GM19452 (cell line): ENCODE results near the gene REXO5.
"Not testable (repeated sequence)": the region's sequence is repeated elsewhere in the genome, so short reads cannot be mapped to it uniquely, and the experiment has no call there.

Source experiments
- ATAC-seq: cut with Tn5 transposase; IDR thresholded peaks from one replicate; pipeline ENCODE4 v1.9.1; 2021; ENCODE audit not compliant: unreplicated experiment

The REXO5 gene

DNA sequence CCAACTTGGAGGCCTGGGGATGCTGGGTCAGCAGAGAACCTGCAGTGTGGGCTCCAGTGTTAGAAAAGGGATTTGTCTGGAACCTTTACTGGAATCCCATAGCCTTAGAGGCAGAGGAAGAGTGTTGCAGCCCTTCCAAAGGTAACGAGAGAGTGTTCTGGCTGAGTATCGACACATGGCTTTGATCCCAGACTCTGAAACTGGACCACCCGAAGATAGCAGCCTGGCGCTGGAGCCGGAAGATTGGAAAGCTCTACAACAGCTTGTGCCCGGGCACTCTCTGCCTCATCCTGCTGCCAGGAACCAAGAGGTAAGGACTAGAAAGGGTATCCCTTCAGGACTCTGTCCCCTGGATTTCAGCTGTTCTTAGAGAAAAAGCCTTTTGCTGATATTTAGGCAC, 39.7 kb downstream of the REXO5 start:
- ATAC-seq: no peak

GRCh38 chr16:20846551-20846950, 40.2 kb downstream of the REXO5 start:
- no peak for ATAC-seq

GRCh38 chr16:20847550-20847949, 41.2 kb downstream of the REXO5 start:
- ATAC-seq: no peak

DNA sequence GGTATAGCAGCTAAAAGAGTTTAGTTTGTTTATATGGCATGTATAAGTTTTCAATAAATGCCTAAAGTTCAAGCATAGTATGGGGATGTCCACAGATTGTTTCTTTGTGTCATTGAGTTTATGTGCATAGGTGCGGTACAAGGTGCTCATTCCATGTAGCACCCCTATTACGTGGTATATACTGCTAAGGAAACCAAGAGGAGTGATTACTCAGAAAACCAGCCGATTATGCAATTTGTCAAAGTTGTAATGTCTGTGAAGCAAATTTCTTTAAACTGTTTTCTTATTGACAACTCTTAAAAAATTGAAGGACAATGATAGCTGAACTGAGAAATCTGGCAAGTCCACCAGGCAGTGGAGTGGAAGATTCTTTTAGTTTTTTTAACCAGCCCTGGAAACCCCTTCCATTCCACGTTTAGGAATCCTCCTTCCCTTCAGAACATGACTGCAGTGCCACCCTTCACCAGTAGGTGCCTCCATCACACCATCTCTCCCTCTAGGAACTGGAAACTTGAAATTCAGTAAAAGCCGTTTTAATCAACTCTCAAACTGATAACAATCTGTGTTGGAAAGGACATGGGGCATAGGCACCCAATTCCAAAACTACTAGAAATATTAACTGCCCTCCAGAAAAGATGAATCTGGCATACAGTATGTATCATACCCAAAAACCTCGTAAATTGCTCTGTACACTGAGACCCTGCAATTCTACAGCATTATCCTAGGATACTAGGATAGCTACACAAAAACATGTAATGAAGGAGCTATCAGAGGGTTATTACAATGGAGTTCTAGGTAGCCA, 43.5 kb downstream of the REXO5 start:
- ATAC-seq: no peak

DNA sequence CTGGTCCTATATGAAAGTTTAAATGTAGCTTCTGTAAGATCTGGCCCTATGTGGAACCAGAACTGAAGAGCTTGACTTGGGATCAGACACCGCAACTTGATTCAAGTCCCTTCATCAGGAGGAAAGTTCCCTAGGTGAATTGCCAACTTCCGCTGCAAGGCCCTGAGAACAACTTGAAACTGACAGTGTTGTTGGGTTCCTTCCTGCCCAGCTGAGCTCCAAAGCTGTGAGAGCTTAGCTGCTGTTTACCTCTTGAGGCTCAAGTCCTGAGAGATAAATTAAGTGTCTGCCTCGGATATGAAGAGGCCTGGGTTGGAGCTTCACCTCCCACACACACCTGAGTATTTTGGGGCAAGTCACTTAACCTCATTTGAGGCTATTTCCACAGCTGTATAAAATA, 44.7 kb downstream of the REXO5 start:
- no peak for ATAC-seq

DNA sequence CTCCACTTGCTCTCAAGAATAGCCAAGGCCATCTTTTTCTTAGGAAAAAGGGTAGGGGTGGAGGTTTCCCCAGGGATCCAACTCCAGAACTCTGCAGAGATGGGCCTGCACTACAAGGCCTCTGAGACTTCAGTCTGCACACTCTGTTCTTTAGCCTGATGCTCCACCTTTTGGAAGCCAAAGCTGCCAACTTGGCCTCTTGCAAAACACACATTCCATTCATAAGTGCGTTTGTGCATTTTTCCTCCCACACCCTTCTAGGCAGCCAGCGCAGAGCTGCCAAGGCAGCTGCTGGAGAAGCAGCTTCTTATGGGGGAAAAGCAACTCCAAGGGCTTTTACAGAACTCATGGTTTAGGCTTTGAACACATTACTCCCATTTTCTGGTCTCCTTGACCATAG, 45.3 kb downstream of the REXO5 start:
- no peak for ATAC-seq

- no peak for ATAC-seq
These were observed 46.8 kb downstream of the REXO5 start for GRCh38 chr16:20853143-20853542.

- no peak for ATAC-seq
These were observed 47.8 kb downstream of the REXO5 start for GRCh38 chr16:20853981-20854620.

GRCh38 chr16:20854963-20855362, 48.6 kb downstream of the REXO5 start:
- no peak for ATAC-seq

DNA sequence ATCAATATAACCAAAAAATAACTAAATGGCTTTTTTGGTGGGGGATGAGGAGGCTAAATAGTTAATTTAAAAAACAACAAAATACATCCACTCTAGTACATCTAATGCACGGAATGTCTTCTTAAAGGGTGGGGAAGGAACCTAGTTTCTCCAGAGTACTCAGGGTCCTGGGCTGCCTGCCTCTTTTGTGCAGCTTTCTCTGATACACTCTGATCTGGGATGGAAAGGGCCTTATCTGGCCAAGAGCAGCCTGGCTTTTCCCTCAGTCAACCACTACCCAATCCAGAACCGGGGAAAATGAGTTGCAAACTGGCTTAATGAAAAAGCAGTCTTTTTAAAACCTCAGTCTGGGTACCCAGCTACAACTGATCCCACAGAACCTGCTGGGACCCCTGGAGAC, 51.0 kb downstream of the REXO5 start:
- ATAC-seq: no peak

GRCh38 chr16:20859229-20859628, 52.9 kb downstream of the REXO5 start:
- ATAC-seq: no peak

- no peak for ATAC-seq
These were observed 53.4 kb downstream of the REXO5 start for GRCh38 chr16:20859699-20860098.

DNA sequence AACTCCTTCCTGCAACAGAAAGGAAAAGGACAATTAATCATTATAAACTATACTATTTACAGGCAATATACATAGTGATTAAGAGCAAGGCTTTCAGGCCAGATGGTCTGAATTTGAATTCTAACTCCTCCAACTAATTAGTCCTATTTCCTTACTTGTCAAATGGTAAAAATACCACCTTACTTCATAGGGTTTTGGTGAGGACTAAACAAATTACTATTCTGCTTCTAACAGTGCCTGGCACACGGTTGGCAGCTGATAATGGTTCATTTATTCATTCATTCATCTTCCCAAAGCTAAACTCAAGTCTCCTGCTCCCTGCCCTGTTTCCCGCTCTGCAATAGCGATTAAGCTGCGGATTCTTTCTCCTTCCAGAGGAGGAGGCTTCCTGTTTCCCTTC, 54.0 kb downstream of the REXO5 start:
- no peak for ATAC-seq

GRCh38 chr16:20860995-20861394, 54.7 kb downstream of the REXO5 start:
- ATAC-seq: not testable (repeated sequence)

DNA sequence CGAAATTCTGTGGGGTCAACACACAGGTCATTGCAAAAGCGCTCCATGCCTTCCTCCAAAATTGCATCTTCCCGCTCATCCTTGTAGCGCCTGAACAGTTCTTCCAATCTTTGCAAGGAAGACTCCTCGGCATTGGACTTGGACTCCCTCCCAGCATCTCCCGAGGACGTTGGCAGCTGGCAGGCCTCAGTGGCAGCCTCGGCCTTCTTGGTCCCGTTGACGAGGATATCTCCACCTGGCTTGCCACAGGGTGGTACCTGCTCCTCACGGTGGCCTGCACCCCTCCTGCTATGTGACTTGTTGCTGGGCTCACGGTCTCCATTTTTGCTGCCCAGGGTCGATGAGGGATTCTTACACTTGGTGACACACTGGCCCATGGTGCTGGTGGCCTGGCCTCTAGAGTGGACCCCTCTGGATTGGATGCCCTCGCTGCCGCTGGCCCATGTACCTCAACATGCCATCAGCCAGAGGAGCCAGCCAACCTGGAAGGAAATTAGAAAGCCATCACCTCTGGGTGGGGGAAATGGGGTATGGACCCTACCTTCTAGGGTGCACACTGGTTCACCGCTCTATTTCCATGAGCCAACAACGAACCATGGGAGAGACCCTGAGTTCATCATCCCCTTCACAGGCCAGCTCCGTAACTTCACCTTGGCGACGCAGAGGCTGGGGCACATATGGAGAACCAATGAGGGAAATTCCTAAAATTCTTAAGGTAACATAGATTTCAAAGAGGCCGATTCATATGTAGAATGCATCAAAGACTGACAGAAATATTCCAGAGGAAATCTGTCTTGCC, 56.0 kb downstream of the REXO5 start:
- no peak for ATAC-seq

- not testable (repeated sequence) for ATAC-seq
These were observed 58.0 kb downstream of the REXO5 start for GRCh38 chr16:20864376-20864775.

GRCh38 chr16:20865420-20866131, 59.2 kb downstream of the REXO5 start:
- ATAC-seq: peak; percentile 65

DNA sequence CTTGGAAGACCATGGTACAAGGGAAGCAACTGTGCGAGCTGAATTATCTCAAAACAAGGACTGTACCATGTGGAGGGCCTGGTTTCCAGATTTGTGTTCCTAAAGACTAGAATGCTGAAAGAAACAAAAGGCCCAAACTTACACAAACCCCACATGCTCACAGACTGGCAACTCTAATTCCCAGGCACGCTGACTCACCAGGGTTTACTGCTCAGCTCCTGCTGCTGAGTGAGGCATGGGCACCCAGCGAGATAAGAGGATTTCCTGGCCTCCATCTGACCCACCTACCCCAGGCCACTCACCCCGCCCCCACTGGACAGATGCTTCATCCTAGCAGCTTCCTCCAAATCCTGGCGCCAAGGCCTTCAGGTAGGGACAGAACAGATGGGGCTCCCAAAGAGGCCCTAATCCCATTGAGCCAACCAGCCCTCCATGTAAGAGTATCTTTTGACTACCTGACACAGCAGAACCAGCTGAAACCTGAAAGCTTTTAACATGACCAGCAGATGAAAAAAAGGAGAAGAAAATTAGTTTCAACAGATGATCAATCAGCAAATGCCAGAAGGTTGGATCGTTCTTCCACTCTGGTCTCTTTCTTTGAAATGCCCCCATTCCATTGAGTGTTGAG, 59.9 kb downstream of the REXO5 start:
- ATAC-seq: peak; percentile 25

DNA sequence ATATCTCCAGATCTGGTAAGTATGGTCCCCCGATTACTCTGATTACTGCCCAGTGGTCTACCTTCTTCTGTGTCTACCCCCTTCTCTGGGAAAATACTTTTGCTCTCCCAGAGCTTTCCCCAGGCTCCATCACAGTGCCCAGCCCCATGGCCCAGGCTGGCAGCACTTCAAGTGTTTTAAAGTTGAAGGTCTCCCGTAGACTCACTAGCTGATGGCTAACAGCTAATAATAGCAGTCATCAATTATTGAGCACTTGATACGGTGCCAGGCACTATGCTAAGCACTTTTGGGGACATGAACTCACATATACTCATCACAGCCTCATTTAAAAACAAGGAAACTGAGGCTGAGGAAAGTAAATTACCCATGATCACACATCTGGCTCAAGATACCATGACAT, 60.5 kb downstream of the REXO5 start:
- ATAC-seq: no peak

DNA sequence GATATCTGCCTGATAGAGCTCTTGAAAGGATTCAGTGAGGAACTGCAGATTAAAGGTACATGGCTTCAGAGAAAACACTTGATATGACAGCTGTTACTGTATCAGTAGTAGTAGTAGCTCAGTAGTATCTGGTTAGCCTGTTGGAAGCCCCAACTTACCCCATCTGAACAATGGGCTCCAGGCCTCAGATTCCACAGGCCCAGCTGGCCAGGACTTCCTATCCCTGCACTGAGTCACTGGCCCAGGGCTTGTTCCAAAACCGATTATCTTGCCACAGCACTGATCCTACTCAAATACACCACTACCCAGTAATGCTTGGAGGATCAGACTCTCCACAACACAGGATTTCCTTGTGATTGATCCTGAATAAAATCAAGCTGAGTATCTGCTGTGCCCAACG, 61.3 kb downstream of the REXO5 start:
- ATAC-seq: no peak

DNA sequence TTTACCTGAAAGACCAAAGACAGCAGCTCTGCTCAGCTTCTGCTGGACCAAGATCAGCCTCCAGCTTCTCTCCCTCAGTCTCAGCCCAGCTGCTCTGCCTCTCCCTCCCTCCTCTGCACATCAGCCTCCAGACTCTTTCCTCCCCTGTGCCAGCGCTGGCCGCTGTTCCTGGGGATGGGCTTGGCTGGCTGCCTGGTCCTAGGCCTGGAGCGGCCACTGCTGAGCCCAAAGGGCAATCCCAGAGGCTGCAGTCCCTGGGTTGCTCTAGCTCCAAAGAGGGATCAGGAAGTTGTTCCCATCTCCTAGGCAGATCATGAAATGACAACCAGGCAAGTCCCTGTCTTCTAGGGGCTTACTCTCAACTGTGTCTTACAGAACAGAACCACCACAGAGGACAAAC, 62.6 kb downstream of the REXO5 start:
- ATAC-seq: no peak
